MCF 10A (cell line): Measurements from ENCODE around the gene FABP3. TPM values are rescaled to one million over a fixed set of nuclear protein-coding genes. Genes with fewer than 3 reads are reported as not detected.

Source experiments
- BruUV-seq: library from RNA; stranded (reverse); fragments of 400-500 nt; replicated peaks from 2 replicates; lab custom pipeline; 2021; lab: Mats Ljungman, UMichigan
- CTCF ChIA-PET: fragments of 300-600 bp; sonication (Branson Sonifier 250); formaldehyde crosslinking; extraction: SDS; loops from one replicate; lab custom pipeline; 2021; ENCODE audit warnings: antibody characterized with exemption, inconsistent platforms; lab: Yijun Ruan, JAX
- POLR2A ChIA-PET: fragments of 300-600, 350-650 bp; sonication (Branson Sonifier 250); formaldehyde crosslinking; extraction: SDS; loops from one replicate; lab custom pipeline; 2020; ENCODE audit warnings: antibody characterized with exemption, inconsistent platforms; lab: Yijun Ruan, JAX
- DNase-seq: peaks from one replicate; pipeline ENCODE4 v3.0.0-alpha.2; 2018; ENCODE audit not compliant: unreplicated experiment
- H3K27ac Mint-ChIP-seq: one replicate; pipeline ENCODE4 v1.8.0; 2022; ENCODE audit warnings: mild to moderate bottlenecking, low read depth, mixed read lengths; ENCODE audit not compliant: unreplicated experiment
- H3K27me3 Mint-ChIP-seq: one replicate; pipeline ENCODE4 v1.8.0; 2022; ENCODE audit warnings: mixed read lengths; ENCODE audit not compliant: insufficient read depth, unreplicated experiment
- H3K36me3 Mint-ChIP-seq: one replicate; pipeline ENCODE4 v1.8.0; 2022; ENCODE audit warnings: mild to moderate bottlenecking, moderate library complexity, mixed read lengths; ENCODE audit not compliant: insufficient read depth, unreplicated experiment
- H3K4me1 Mint-ChIP-seq: one replicate; pipeline ENCODE4 v1.8.0; 2022; ENCODE audit warnings: mixed read lengths; ENCODE audit not compliant: insufficient read depth, unreplicated experiment
- H3K4me3 Mint-ChIP-seq: one replicate; pipeline ENCODE4 v1.8.0; 2022; ENCODE audit warnings: mild to moderate bottlenecking, moderate library complexity, mixed read lengths; ENCODE audit not compliant: unreplicated experiment
- H3K9me3 Mint-ChIP-seq: one replicate; pipeline ENCODE4 v1.8.0; 2022; ENCODE audit warnings: mixed read lengths; ENCODE audit not compliant: unreplicated experiment
- CTCF ChIP-seq: fragments of 200-600 bp; IDR thresholded peaks from one replicate; pipeline ENCODE4 v1.8.0; 2022; ENCODE audit warnings: antibody characterized with exemption, mild to moderate bottlenecking; ENCODE audit not compliant: unreplicated experiment
- intact Hi-C: fragments of 100-400 bp; cut with micrococcal nuclease; formaldehyde crosslinking; loops from 2 replicates; pipeline ENCODE4 v1.14.1; 2022
- total RNA-seq: library from RNA; stranded (reverse); gene quantifications from 2 replicates; pipeline ENCODE4 v1.2.3, GENCODE V29; 2022

Gene FABP3
- total RNA-seq, 1 experiment from 2014 or later, result not detected

GRCh38 chr1:31396633-31397351 lies 23.9 kb upstream of the FABP3 start:
- H3K4me1 Mint-ChIP-seq, result peaks cover 29% of the 10 kb centered on the region
- DNase-seq, result peak; percentile 86
- H3K27me3 Mint-ChIP-seq, result no peaks in the 10 kb centered on the region
- no peaks in the 10 kb centered on the region for H3K9me3 Mint-ChIP-seq
- ChIA-PET POLR2A (interaction anchor here (1.9 to 2.8 kb wide), 3 partner anchors 17 to 152 kb away, joined by 6 to 10 read pairs (median 9); partner anchors contain the start of gene SERINC2), CTCF (interaction anchor here (0.6 to 9.7 kb wide), 9 partner anchors 15 to 256 kb away, joined by 3 to 238 read pairs (median 3); partner anchors contain the start of gene SERINC2)
- intact Hi-C loops, result no loop called here
- BruUV-seq, result no TSS peak
- no peak overlapping the region for H3K27ac Mint-ChIP-seq
- H3K4me3 Mint-ChIP-seq, result no peak overlapping the region
- TF ChIP-seq CTCF, result peak; percentile 45
- H3K36me3 Mint-ChIP-seq, result no peaks in the 10 kb centered on the region

- CTCF ChIA-PET, result interaction anchor here (0.6 to 9.7 kb wide), 28 partner anchors 9 to 394 kb away, joined by 3 to 238 read pairs (median 4); partner anchors contain the start of gene SERINC2
- H3K4me3 Mint-ChIP-seq, result peak overlapping the region; percentile 40
- H3K4me1 Mint-ChIP-seq, result peaks cover 19% of the 10 kb centered on the region
- TF ChIP-seq CTCF, result peak; percentile 83
- no peaks in the 10 kb centered on the region for H3K9me3 Mint-ChIP-seq
- H3K27me3 Mint-ChIP-seq, result no peaks in the 10 kb centered on the region
- H3K27ac Mint-ChIP-seq, result no peak overlapping the region
- no peaks in the 10 kb centered on the region for H3K36me3 Mint-ChIP-seq
- POLR2A ChIA-PET, result interaction anchor here (0.6 to 2.8 kb wide), 10 partner anchors 11 to 393 kb away, joined by 3 to 33 read pairs (median 6); partner anchors contain the start of genes SNRNP40 and ZCCHC17
- no TSS peak for BruUV-seq
- peak; percentile 90 for DNase-seq
- intact Hi-C loops, result loop anchor here (1.0 to 2.0 kb wide), 4 partner anchors 28 to 394 kb away; no protein-coding TSS in a partner anchor
Observed at GRCh38 chr1:31394584-31395193, 21.8 kb upstream of the FABP3 start.

GRCh38 chr1:31393463-31393862 lies 20.6 kb upstream of the FABP3 start:
- no peak for DNase-seq
- H3K4me1 Mint-ChIP-seq, result peaks cover 19% of the 10 kb centered on the region
- TF ChIP-seq CTCF, result no peak
- intact Hi-C loops, result no loop called here
- no peak overlapping the region for H3K4me3 Mint-ChIP-seq
- BruUV-seq, result no TSS peak
- H3K9me3 Mint-ChIP-seq, result no peaks in the 10 kb centered on the region
- H3K27me3 Mint-ChIP-seq, result no peaks in the 10 kb centered on the region
- ChIA-PET POLR2A (interaction anchor here (0.6 to 2.8 kb wide), 2 partner anchors 16 to 156 kb away, joined by 3 to 33 read pairs; no protein-coding TSS in a partner anchor), CTCF (interaction anchor here (1.4 to 9.7 kb wide), 7 partner anchors 13 to 396 kb away, joined by 4 to 238 read pairs (median 21); partner anchors contain the start of gene SERINC2)
- H3K27ac Mint-ChIP-seq, result no peak overlapping the region
- H3K36me3 Mint-ChIP-seq, result no peaks in the 10 kb centered on the region

DNA sequence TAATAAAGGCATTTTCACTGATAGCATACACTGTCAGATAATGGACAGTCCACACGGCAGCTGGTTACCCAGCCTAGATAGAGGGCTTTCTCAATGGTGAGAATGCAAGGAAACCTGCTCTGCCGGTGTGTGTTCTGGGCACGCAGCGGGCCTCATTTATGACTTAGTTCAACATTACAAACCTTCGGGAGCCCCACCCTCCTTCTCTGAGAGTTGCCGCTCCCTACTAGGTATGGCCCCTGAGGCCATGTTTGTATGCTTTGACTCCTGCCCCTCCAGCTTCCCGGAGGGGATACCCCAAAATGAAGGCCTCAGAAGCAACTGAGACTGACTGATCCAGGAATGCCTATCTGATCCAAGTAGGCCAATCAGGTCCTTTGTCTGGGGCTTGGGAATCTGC lies 17.2 kb upstream of the FABP3 start:
- intact Hi-C loops, result no loop called here
- H3K27ac Mint-ChIP-seq, result no peak overlapping the region
- BruUV-seq, result no TSS peak
- ChIA-PET POLR2A (no interaction called here), CTCF (interaction anchor here (0.6 to 3.3 kb wide), 4 partner anchors 10 to 173 kb away, joined by 3 to 25 read pairs (median 12); no protein-coding TSS in a partner anchor)
- DNase-seq, result no peak
- no peak overlapping the region for H3K4me3 Mint-ChIP-seq
- H3K27me3 Mint-ChIP-seq, result no peaks in the 10 kb centered on the region
- H3K36me3 Mint-ChIP-seq, result no peaks in the 10 kb centered on the region
- no peak for TF ChIP-seq CTCF
- H3K9me3 Mint-ChIP-seq, result no peaks in the 10 kb centered on the region
- H3K4me1 Mint-ChIP-seq, result no peaks in the 10 kb centered on the region
